HG02981 (cell line): ENCODE measurements around the gene AFF3.

Experiments
- ATAC-seq: cut with Tn5 transposase; IDR thresholded peaks from one replicate; pipeline ENCODE4 v1.9.1; 2021; ENCODE audit warnings: mild to moderate bottlenecking, moderate library complexity; ENCODE audit not compliant: unreplicated experiment

The AFF3 gene

GRCh38 chr2:99899058-99899855 is 243.1 kb downstream of the AFF3 start:
- no peak for ATAC-seq

GRCh38 chr2:99898336-99899048 is 243.9 kb downstream of the AFF3 start:
- no peak for ATAC-seq

- ATAC-seq = no peak
These were observed 251.0 kb downstream of the AFF3 start for GRCh38 chr2:99891428-99891780.

GRCh38 chr2:99890568-99891427 is 251.6 kb downstream of the AFF3 start:
- ATAC-seq = no peak

GRCh38 chr2:99888617-99889016 is 253.8 kb downstream of the AFF3 start:
- ATAC-seq = no peak

- no peak for ATAC-seq
These were observed 256.0 kb downstream of the AFF3 start for GRCh38 chr2:99886418-99886817.

GRCh38 chr2:99883358-99883757 is 259.0 kb downstream of the AFF3 start:
- no peak for ATAC-seq

GRCh38 chr2:99881901-99882591 is 260.3 kb downstream of the AFF3 start:
- no peak for ATAC-seq

GRCh38 chr2:99880964-99881294 is 261.5 kb downstream of the AFF3 start:
- no peak for ATAC-seq

GRCh38 chr2:99880148-99880963 is 262.0 kb downstream of the AFF3 start:
- ATAC-seq = no peak

GRCh38 chr2:99879481-99879880 is 262.9 kb downstream of the AFF3 start:
- no peak for ATAC-seq

- no peak for ATAC-seq
These were observed 263.6 kb downstream of the AFF3 start for GRCh38 chr2:99878581-99879350.

- ATAC-seq = no peak
These were observed 264.4 kb downstream of the AFF3 start for GRCh38 chr2:99877963-99878362.

GRCh38 chr2:99876956-99877355 is 265.4 kb downstream of the AFF3 start:
- no peak for ATAC-seq

GRCh38 chr2:99875627-99876201 is 266.7 kb downstream of the AFF3 start:
- no peak for ATAC-seq

- no peak for ATAC-seq
These were observed 274.1 kb downstream of the AFF3 start for GRCh38 chr2:99868260-99868659.

GRCh38 chr2:99867770-99868169 is 274.6 kb downstream of the AFF3 start:
- no peak for ATAC-seq

- ATAC-seq = no peak
These were observed 276.3 kb downstream of the AFF3 start for GRCh38 chr2:99865818-99866676.
